PC-3 (cell line): ENCODE measurements around the gene GPR156.

ENCODE experiments used
- CTCF ChIP-seq: fragments of 300-600 bp; sonication (generic); conservative IDR thresholded peaks from 2 replicates; pipeline ENCODE4 v1.5.1; 2017; ENCODE audit warnings: antibody characterized with exemption, low read depth, mild to moderate bottlenecking, low read length
- EZH2 ChIP-seq: fragments of 300-600 bp; sonication (generic); IDR thresholded peaks from one replicate; pipeline ENCODE4 v1.6.1; 2017; ENCODE audit warnings: antibody characterized with exemption, mild to moderate bottlenecking, low read length; ENCODE audit not compliant: unreplicated experiment

- no peak for TF ChIP-seq CTCF
- no peak for TF ChIP-seq EZH2
Measured at GRCh38 chr3:120192579-120192978, 92.4 kb downstream of the GPR156 start.
